K562 (cell line): ENCODE measurements around the gene OR52A5. TPM values are rescaled to one million over a fixed set of nuclear protein-coding genes. Genes with fewer than 3 reads are reported as not detected.
A peak's percentile ranks its signal among the peaks of the same experiment; 100 is the strongest.

Source experiments
- ARID3B ChIP-seq: fragments of 250-450 bp; sonication (Bioruptor Pico); IDR thresholded peaks from 2 replicates; pipeline ENCODE4 v1.4.0; 2020; ENCODE audit warnings: borderline replicate concordance
- ATF3 ChIP-seq, 2 experiments: fragments of 450-650 bp in 1 of 2; sonication (generic) in 1 of 2; formaldehyde crosslinking in 1 of 2; IDR thresholded peaks in 1 of 2; conservative IDR thresholded peaks in 1 of 2; 2 replicates each; pipeline versions ENCODE4 v1.6.1 to v1.8.1; 2016 to 2023; ENCODE audit warnings: mild to moderate bottlenecking in 2 of 2, moderate library complexity in 2 of 2, inconsistent platforms in 1 of 2, missing genetic modification reagents in 1 of 2
- CBX3 ChIP-seq, 2 experiments: IDR thresholded peaks; 1 replicate in 1 of 2; 2 replicates in 1 of 2; pipeline ENCODE4 v1.6.1; 2012; ENCODE audit warnings: inconsistent platforms in 2 of 2, low read length in 2 of 2, borderline replicate concordance in 1 of 2, control low read depth in 1 of 2
- E2F5 ChIP-seq: sonication (generic); formaldehyde crosslinking; IDR thresholded peaks from 2 replicates; pipeline ENCODE4 v1.8.0; 2022; ENCODE audit warnings: mild to moderate bottlenecking, missing genetic modification reagents
- FOXK2 ChIP-seq, 2 experiments: fragments of 450-650 bp; IDR thresholded peaks in 1 of 2; conservative IDR thresholded peaks in 1 of 2; 2 replicates each; pipeline ENCODE4 v1.6.1; 2016; ENCODE audit warnings: low read depth in 2 of 2, mild to moderate bottlenecking in 1 of 2
- PHB ChIP-seq: fragments of 250-450 bp; sonication (Bioruptor Pico); IDR thresholded peaks from 2 replicates; pipeline ENCODE4 v1.5.0; 2021
- PHB2 ChIP-seq: fragments of 450-650 bp; IDR thresholded peaks from 2 replicates; pipeline ENCODE4 v1.6.1; 2017; ENCODE audit warnings: low read depth
- PML ChIP-seq: IDR thresholded peaks from 2 replicates; pipeline ENCODE4 v1.6.1; 2012; ENCODE audit warnings: low read length, inconsistent platforms
- RBM22 ChIP-seq: fragments of 200-400 bp; formaldehyde crosslinking; IDR thresholded peaks from 2 replicates; pipeline ENCODE4 v1.6.1; 2018; ENCODE audit warnings: low read length, low read depth; ENCODE audit not compliant: poor library complexity, severe bottlenecking
- RNF2 ChIP-seq: sonication (generic); IDR thresholded peaks from 2 replicates; pipeline ENCODE4 v1.6.1; 2016
- TAL1 ChIP-seq: fragments of 450-650 bp; IDR thresholded peaks from 2 replicates; pipeline ENCODE4 v1.6.1; 2016; ENCODE audit warnings: mild to moderate bottlenecking
- TCF3 ChIP-seq: sonication (generic); formaldehyde crosslinking; IDR thresholded peaks from 2 replicates; pipeline ENCODE4 v1.4.0; 2020; ENCODE audit warnings: mild to moderate bottlenecking, missing genetic modification reagents
- WHSC1 ChIP-seq: IDR thresholded peaks from one replicate; pipeline ENCODE4 v1.6.1; 2012; ENCODE audit warnings: low read length, control low read depth, inconsistent platforms
- ZBTB26 ChIP-seq: fragments of 450-650 bp; formaldehyde crosslinking; IDR thresholded peaks from 2 replicates; pipeline ENCODE4 v1.4.0; 2022; ENCODE audit warnings: missing genetic modification characterization
- ZNF212 ChIP-seq: fragments of 450-650 bp; formaldehyde crosslinking; IDR thresholded peaks from 2 replicates; pipeline ENCODE4 v1.4.0; 2020; ENCODE audit warnings: mild to moderate bottlenecking
- ZNF354B ChIP-seq: fragments of 250-450 bp; sonication (Bioruptor Pico); IDR thresholded peaks from 2 replicates; pipeline ENCODE4 v1.4.0; 2020
- ZNF511 ChIP-seq: sonication (generic); formaldehyde crosslinking; IDR thresholded peaks from 2 replicates; pipeline ENCODE4 v1.8.0; 2022; ENCODE audit warnings: mild to moderate bottlenecking, missing genetic modification reagents
- ZNF609 ChIP-seq: sonication (generic); formaldehyde crosslinking; IDR thresholded peaks from 2 replicates; pipeline ENCODE4 v1.8.1; 2023; ENCODE audit warnings: missing genetic modification reagents, mild to moderate bottlenecking, borderline replicate concordance
- ZNF699 ChIP-seq: fragments of 250-450 bp; sonication (Bioruptor Pico); IDR thresholded peaks from 2 replicates; pipeline ENCODE4 v1.8.0; 2021; ENCODE audit warnings: mild to moderate bottlenecking, moderate library complexity; ENCODE audit not compliant: insufficient replicate concordance
- polyA plus RNA-seq, 8 experiments: library from polyadenylated mRNA; depleted of rRNA in 4 of 8; stranded (reverse) in 5 of 8; unstranded in 3 of 8; fragments of >200 nt; fragmentation: Nextera tagmentation in 2 of 8; fragmentation: Illumina TruSeq in 1 of 8; extraction: Ambion mirVana in 2 of 8; extraction: Trizol in 1 of 8; gene quantifications; 2 replicates each; pipeline versions ENCODE4 v1.2.1 to v1.2.3, GENCODE V29; 2011 to 2014; ENCODE audit warnings: inconsistent platforms in 1 of 8, missing spikeins in 1 of 8
- total RNA-seq, 7 experiments: library from RNA; depleted of rRNA in 6 of 7; stranded (reverse); fragments of >200 nt in 6 of 7; fragmentation: Illumina TruSeq in 2 of 7; extraction: Trizol in 2 of 7; gene quantifications; 2 replicates each; pipeline versions ENCODE4 v1.2.1 to v1.2.3, GENCODE V29; 2011 to 2021; ENCODE audit warnings: low replicate concordance in 1 of 7

The OR52A5 gene
- total and polyA plus RNA-seq, 9 of the 15 experiments (the other 6 are each of a cell fraction or from before 2014, with no cell fraction given) = 0.04 to 1.1 (median 0.94) TPM; not detected in 6

- TF ChIP-seq CBX3 (IDR thresholded peaks at IDR 0.05; ENCODE audit: borderline replicate concordance in 1 of 2, low read length in 2 of 2) (peak in 1 of 2 experiments; percentile 39; a peak in 1 of 3 replicates), ZNF511 (CRISPR knock-in tag) (no peak), ZNF212 (no peak), TCF3 (peak; percentile 97), ZNF354B (CRISPR knock-in tag) (no peak), PML (peak; percentile 96), FOXK2 (conservative IDR thresholded peaks at IDR 0.05 in 1 of 2, IDR thresholded peaks at IDR 0.05 in 1 of 2; ENCODE audit: low read depth in 2 of 2) (0 out of 4 replicates have a peak, but pooled peaks of 1 of the 2 experiments have one; percentile 4), ZBTB26 (CRISPR knock-in tag) (no peak), PHB2 (peak; percentile 86), ARID3B (CRISPR knock-in tag) (no peak), WHSC1 (no peak), ZNF609 (no peak), E2F5 (no peak), RBM22 (no peak), PHB (CRISPR knock-in tag) (no peak), ATF3 (IDR thresholded peaks at IDR 0.05) (no peak), ATF3 (CRISPR knock-in tag; conservative IDR thresholded peaks at IDR 0.05) (no peak), TAL1 (peak; percentile 96), ZNF699 (CRISPR knock-in tag) (no peak), RNF2 (peak; percentile 82; the same call in 1 of the 2 replicates)
Measured at GRCh38 chr11:5151713-5152153, 13.6 kb upstream of the OR52A5 start (continued).
